CD14-positive monocyte (primary cell): ENCODE data around the gene MAST1. TPM values are rescaled to one million over a fixed set of nuclear protein-coding genes. Genes with fewer than 3 reads are reported as not detected.

Experiments
- DNase-seq, 3 donors: peaks; one replicate each; pipeline ENCODE4 v3.0.0-alpha.2; 2011 to 2022
- H2AFZ ChIP-seq: 2 replicates; pipeline ENCODE4 v1.6.0; 2012; ENCODE audit warnings: mild to moderate bottlenecking, low read depth, low read length, inconsistent platforms; ENCODE audit not compliant: insufficient read depth, poor library complexity, severe bottlenecking
- H3K27ac ChIP-seq, 2 donors: 1 replicate in 1 of 2; 2 replicates in 1 of 2; pipeline ENCODE4 v1.5.1; 2012 to 2013; ENCODE audit warnings: low read length in 2 of 2, control low read depth in 1 of 2, inconsistent platforms in 1 of 2, low read depth in 1 of 2, mild to moderate bottlenecking in 1 of 2
- H3K27me3 ChIP-seq, 2 donors: one replicate each; pipeline versions ENCODE4 v1.6.0 to v1.6.1; 2011 to 2013; ENCODE audit warnings: low read length in 2 of 2; ENCODE audit not compliant: control insufficient read depth in 2 of 2, insufficient read depth in 2 of 2
- H3K36me3 ChIP-seq, 2 donors: replicated peaks in 1 of 2; 1 replicate in 1 of 2; 2 replicates in 1 of 2; pipeline versions ENCODE4 v1.5.1 to v1.6.1; 2012 to 2013; ENCODE audit warnings: low read length in 2 of 2, control low read depth in 1 of 2, inconsistent platforms in 1 of 2, mild to moderate bottlenecking in 1 of 2; ENCODE audit not compliant: insufficient read depth in 2 of 2, control insufficient read depth in 1 of 2
- H3K4me1 ChIP-seq, 2 donors: 1 replicate in 1 of 2; 2 replicates in 1 of 2; pipeline versions ENCODE4 v1.5.1 to v1.6.1; 2012 to 2013; ENCODE audit warnings: low read length in 2 of 2, control low read depth in 1 of 2, inconsistent platforms in 1 of 2, mild to moderate bottlenecking in 1 of 2, moderate library complexity in 1 of 2; ENCODE audit not compliant: insufficient read depth in 2 of 2, control insufficient read depth in 1 of 2
- H3K4me2 ChIP-seq: replicated peaks from 2 replicates; pipeline ENCODE3; 2012; ENCODE audit warnings: low read length, moderate library complexity, mild to moderate bottlenecking; ENCODE audit not compliant: poor library complexity, severe bottlenecking; ENCODE audit errors: extremely low read depth
- H3K4me3 ChIP-seq, 3 experiments: fragments of 200-600 bp in 1 of 3; sonication (generic) in 1 of 3; replicated peaks in 1 of 3; 1 replicate in 2 of 3; 2 replicates in 1 of 3; pipeline ENCODE4 v1.5.1; 2011 to 2013; ENCODE audit warnings: low read length in 3 of 3, mild to moderate bottlenecking in 3 of 3, control low read depth in 2 of 3, low read depth in 2 of 3, inconsistent platforms in 1 of 3, moderate library complexity in 1 of 3
- H3K79me2 ChIP-seq: 2 replicates; pipeline ENCODE4 v1.6.0; 2012; ENCODE audit warnings: mild to moderate bottlenecking, control low read depth, inconsistent platforms, low read length, moderate library complexity; ENCODE audit not compliant: insufficient read depth
- H3K9ac ChIP-seq: 2 replicates; pipeline ENCODE4 v1.6.0; 2017; ENCODE audit warnings: low read length, mild to moderate bottlenecking; ENCODE audit not compliant: insufficient read depth, poor library complexity, severe bottlenecking
- H3K9me3 ChIP-seq, 2 donors: replicated peaks in 1 of 2; 1 replicate in 1 of 2; 2 replicates in 1 of 2; pipeline versions ENCODE4 v1.5.1 to v1.6.1; 2012 to 2013; ENCODE audit warnings: low read length in 2 of 2, control low read depth in 1 of 2; ENCODE audit not compliant: control insufficient read depth in 1 of 2, insufficient read depth in 1 of 2
- H4K20me1 ChIP-seq: 2 replicates; pipeline ENCODE4 v1.6.0; 2012; ENCODE audit warnings: mild to moderate bottlenecking, low read length, control low read depth, moderate library complexity; ENCODE audit not compliant: insufficient read depth
- H3K27ac Mint-ChIP-seq, 7 donors: one replicate each; pipeline ENCODE4 v1.8.0; 2020; ENCODE audit warnings: mild to moderate bottlenecking in 7 of 7, mixed read lengths in 7 of 7, moderate library complexity in 6 of 7, inconsistent platforms in 2 of 7
- H3K27me3 Mint-ChIP-seq, 3 donors: one replicate each; pipeline ENCODE4 v1.8.0; 2021 to 2022; ENCODE audit warnings: low read depth in 3 of 3, mild to moderate bottlenecking in 3 of 3, mixed read lengths in 3 of 3, moderate library complexity in 3 of 3, inconsistent platforms in 1 of 3
- H3K36me3 Mint-ChIP-seq, 2 donors: one replicate each; pipeline ENCODE4 v1.8.0; 2020; ENCODE audit warnings: mixed read lengths in 2 of 2, inconsistent platforms in 1 of 2, mild to moderate bottlenecking in 1 of 2
- H3K4me1 Mint-ChIP-seq: one replicate; pipeline ENCODE4 v1.8.0; 2020; ENCODE audit warnings: mild to moderate bottlenecking, mixed read lengths
- H3K4me3 Mint-ChIP-seq, 2 donors: one replicate each; pipeline ENCODE4 v1.8.0; 2020; ENCODE audit warnings: mild to moderate bottlenecking in 2 of 2, mixed read lengths in 2 of 2, moderate library complexity in 1 of 2
- H3K9me3 Mint-ChIP-seq, 7 donors: one replicate each; pipeline ENCODE4 v1.8.0; 2020 to 2022; ENCODE audit warnings: mixed read lengths in 7 of 7, mild to moderate bottlenecking in 6 of 7, moderate library complexity in 6 of 7, inconsistent platforms in 2 of 7
- WGBS: methylation state at CpG from one replicate; pipeline ENCODE4 v1.1.5; 2013; ENCODE audit warnings: missing lambda C conversion rate; ENCODE audit not compliant: insufficient coverage; 5-methylcytosine and 5-hydroxymethylcytosine counted together
- intact Hi-C, 2 donors: fragments of 100-400 bp; cut with micrococcal nuclease; formaldehyde crosslinking; loops; one replicate each; pipeline versions ENCODE4 v1.15.0 to v1.15.1; 2023
- polyA plus RNA-seq, 3 donors: library from polyadenylated mRNA; depleted of rRNA in 1 of 3; unstranded in 2 of 3; stranded (reverse) in 1 of 3; fragments of 300-500 nt in 2 of 3; fragments of >200 nt in 1 of 3; fragmentation: Illumina TruSeq in 2 of 3; gene quantifications; 1 replicate in 2 of 3; 2 replicates in 1 of 3; pipeline ENCODE4 v1.2.3, GENCODE V29; 2012 to 2021
- TF ChIP-seq, protein P1 (sequence below): fragments of 200-600 bp; IDR thresholded peaks from one replicate; pipeline ENCODE4 v1.8.0; 2022; ENCODE audit warnings: antibody characterized with exemption, mild to moderate bottlenecking

MAST1 gene
- polyA plus RNA-seq, 3 donors = 0.28 to 3.6 (median 1.1) TPM

DNA sequence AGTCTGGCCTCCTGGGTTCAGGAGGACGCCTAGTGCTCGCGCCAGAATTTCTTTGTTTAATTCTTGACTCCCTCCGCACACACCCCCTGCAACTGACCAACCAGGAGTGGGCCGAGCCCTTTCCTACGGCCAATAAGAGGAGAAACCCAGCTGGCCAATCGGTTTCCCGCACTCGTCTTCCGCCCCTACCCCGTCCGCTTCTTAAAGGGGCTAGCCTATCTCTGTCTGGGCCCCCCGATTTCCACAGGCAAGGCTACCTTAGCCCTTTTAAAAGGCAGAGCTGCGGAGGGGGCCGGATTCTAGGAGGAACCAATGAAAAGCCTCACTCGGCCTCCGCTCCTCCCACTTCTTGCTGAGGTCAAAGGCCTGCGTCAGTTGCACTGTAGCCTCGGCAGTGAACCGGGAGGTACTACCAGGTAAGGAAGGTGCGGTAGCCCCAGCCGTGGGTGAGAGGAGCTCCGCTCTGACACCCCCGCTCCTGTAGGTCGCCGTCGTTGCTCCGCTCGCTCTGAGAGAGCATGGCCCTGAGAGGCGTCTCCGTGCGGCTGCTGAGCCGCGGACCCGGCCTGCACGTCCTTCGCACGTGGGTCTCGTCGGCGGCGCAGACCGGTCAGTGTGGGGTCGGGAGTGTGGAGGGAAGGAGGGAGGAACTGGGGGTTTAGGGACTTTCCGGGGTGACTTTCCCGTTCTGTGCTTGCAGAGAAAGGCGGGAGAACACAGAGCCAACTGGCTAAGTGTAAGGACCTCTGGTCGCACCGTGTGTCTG, 52.7 kb downstream of the MAST1 start, which contains the start of gene GCDH:
GCDH (plus strand) TSS at position 374 of the 766 bp plus-strand sequence; CDS start at position 519, 145 bp downstream.
- H3K36me3 Mint-ChIP-seq = peaks cover 22 to 26% of the 10 kb centered on the region in 2 donors
- H3K4me3 Mint-ChIP-seq = peak within 1 kb of the TSS; percentile 89 to 94
- H3K27me3 Mint-ChIP-seq = peaks cover 7 to 14% (median 11%) of the 10 kb centered on the region in 3 donors
- H3K4me1 ChIP-seq = peaks cover 19 to 24% of the 10 kb centered on the region in 2 donors
- peak within 1 kb of the TSS; percentile 59 for H3K9ac ChIP-seq
- peak within 1 kb of the TSS; percentile 81 for H2AFZ ChIP-seq
- TF ChIP-seq, protein P1, sequence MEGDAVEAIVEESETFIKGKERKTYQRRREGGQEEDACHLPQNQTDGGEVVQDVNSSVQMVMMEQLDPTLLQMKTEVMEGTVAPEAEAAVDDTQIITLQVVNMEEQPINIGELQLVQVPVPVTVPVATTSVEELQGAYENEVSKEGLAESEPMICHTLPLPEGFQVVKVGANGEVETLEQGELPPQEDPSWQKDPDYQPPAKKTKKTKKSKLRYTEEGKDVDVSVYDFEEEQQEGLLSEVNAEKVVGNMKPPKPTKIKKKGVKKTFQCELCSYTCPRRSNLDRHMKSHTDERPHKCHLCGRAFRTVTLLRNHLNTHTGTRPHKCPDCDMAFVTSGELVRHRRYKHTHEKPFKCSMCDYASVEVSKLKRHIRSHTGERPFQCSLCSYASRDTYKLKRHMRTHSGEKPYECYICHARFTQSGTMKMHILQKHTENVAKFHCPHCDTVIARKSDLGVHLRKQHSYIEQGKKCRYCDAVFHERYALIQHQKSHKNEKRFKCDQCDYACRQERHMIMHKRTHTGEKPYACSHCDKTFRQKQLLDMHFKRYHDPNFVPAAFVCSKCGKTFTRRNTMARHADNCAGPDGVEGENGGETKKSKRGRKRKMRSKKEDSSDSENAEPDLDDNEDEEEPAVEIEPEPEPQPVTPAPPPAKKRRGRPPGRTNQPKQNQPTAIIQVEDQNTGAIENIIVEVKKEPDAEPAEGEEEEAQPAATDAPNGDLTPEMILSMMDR = no peak
- H3K27me3 ChIP-seq = peaks cover 0 to 6% of the 10 kb centered on the region in 2 donors
- H3K36me3 ChIP-seq = peaks cover 16 to 26% of the 10 kb centered on the region in 2 donors
- peak within 1 kb of the TSS; percentile 80 to 94 (median 89) for H3K27ac Mint-ChIP-seq
- H3K9me3 ChIP-seq = no peaks in the 10 kb centered on the region
- H3K4me2 ChIP-seq = peak within 1 kb of the TSS; percentile 90
- H4K20me1 ChIP-seq = peaks cover 6% of the 10 kb centered on the region
- intact Hi-C loops = loop anchor here in 1 of 2 donors (5.0 kb wide), 1 partner anchor 41 kb away; the partner anchor contains the start of gene FARSA
- under 1% methylated on average over 49 of the region's 49 CpGs for WGBS
- H3K4me1 Mint-ChIP-seq = peaks cover 24% of the 10 kb centered on the region
- H3K4me3 ChIP-seq = peak within 1 kb of the TSS; percentile 39 to 88 (median 75)
- H3K79me2 ChIP-seq = peaks cover 11% of the 10 kb centered on the region
- DNase-seq = peak; percentile 96 to 99 (median 97)
- H3K9me3 Mint-ChIP-seq = no peaks in the 10 kb centered on the region
- peak within 1 kb of the TSS; percentile 33 to 78 for H3K27ac ChIP-seq

DNA sequence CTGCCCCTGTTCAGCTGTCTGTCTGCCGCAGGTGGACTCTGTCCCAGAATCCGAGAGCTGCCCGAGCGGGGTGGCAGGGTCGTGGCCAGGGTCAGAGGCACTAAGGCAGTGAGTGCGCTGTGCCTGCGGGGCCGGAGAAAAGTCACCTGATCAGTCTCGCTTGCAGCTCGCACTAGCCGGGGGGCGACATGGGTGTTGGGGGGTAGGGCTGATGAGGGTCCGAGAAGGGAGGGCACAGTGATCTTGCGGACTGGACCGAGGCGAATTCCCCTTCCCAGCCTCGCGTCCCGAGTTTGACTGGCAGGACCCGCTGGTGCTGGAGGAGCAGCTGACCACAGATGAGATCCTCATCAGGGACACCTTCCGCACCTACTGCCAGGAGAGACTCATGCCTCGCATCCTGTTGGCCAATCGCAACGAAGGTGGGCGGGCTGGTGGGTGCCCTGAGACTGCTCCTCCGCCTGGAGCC, 53.3 kb downstream of the MAST1 start:
- intact Hi-C loops = loop anchor here in 1 of 2 donors (5.0 kb wide), 1 partner anchor 41 kb away; the partner anchor contains the start of gene FARSA
- peak overlapping the region; percentile 80 to 94 (median 89) for H3K27ac Mint-ChIP-seq
- H2AFZ ChIP-seq = peak overlapping the region; percentile 81

More for the DNA sequence above, 53.3 kb downstream of the MAST1 start:
- Histone ChIP-seq H3K27me3 (no peaks in the 10 kb centered on the region), H3K4me1 (peaks cover 16 to 20% of the 10 kb centered on the region in 2 donors), H3K4me2 (peak overlapping the region; percentile 90), H3K79me2 (peaks cover 11% of the 10 kb centered on the region), H3K36me3 (peaks cover 22 to 32% of the 10 kb centered on the region in 2 donors), H3K4me3 (peak overlapping the region; percentile 39 to 88 (median 75)), H3K9me3 (no peaks in the 10 kb centered on the region), H3K27ac (peak overlapping the region; percentile 33 to 78), H3K9ac (peak overlapping the region; percentile 59), H4K20me1 (peaks cover 6% of the 10 kb centered on the region)
- TF ChIP-seq, protein P1 = no peak
- H3K4me1 Mint-ChIP-seq = peaks cover 19% of the 10 kb centered on the region
- no peaks in the 10 kb centered on the region for H3K9me3 Mint-ChIP-seq
- peaks cover 2 to 10% (median 5%) of the 10 kb centered on the region in 3 donors for H3K27me3 Mint-ChIP-seq
- WGBS = 15% methylated on average over 20 of the region's 26 CpGs
- H3K4me3 Mint-ChIP-seq = peak overlapping the region; percentile 89 to 94
- H3K36me3 Mint-ChIP-seq = peaks cover 26 to 32% of the 10 kb centered on the region in 2 donors
- no peak for DNase-seq
